ENCODE measurements around the gene SH3PXD2A.
A peak's percentile ranks its signal among the peaks of the same experiment; 100 is the strongest.
"Not testable (repeated sequence)": the region's sequence is repeated elsewhere in the genome, so short reads cannot be mapped to it uniquely, and the experiment has no call there.

SH3PXD2A gene

DNA sequence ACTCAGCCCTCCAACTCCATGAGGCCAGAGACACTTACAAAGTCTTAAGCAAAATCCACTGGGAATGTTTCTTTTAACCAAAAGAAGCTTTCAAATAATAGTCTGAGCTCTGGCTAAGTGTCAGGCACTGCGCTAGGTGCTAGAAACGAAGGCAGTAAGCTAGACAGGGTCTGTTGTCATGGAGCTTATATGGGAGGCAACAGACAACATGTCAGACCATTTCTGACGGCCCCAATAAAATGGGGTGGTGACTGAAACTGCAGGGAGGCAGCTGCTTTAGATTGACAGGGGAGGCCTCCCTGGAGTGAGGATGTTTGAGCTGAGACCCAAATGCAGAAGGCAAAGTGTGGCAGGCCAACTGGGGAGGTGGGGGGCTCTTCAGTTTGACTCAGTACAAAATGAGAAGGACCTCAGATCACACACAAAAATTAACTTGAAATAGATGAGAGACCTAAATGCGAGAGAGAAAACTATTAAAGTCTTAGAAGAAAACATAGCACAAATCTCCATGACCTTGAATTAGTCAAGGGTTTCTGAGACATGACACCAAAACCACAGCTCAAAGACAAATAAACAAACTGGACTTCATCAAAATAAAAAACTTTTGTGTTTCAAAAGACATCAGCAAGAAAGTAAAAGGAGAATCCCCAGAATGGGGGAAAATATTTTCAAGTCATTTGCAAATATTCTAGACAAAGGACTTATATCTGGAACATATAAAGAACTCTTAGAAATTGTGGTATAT is 40.6 kb downstream of the SH3PXD2A start:
- in situ Hi-C loops (cut with MboI; ENCODE audit: low sequenced_read_pairs), result no loop called here
- no peak for DNase-seq (ENCODE audit: low spot score in 2 of 2)
- no peaks in the 10 kb centered on the region for H3K36me3 ChIP-seq (replicated peaks)
- no peaks in the 10 kb centered on the region for H3K4me1 ChIP-seq
- no peaks in the 10 kb centered on the region for H3K9me3 ChIP-seq
- no peak overlapping the region for H3K4me3 ChIP-seq
- peaks cover 3% of the 10 kb centered on the region for H3K27me3 ChIP-seq (ENCODE audit: low read depth)

DNA sequence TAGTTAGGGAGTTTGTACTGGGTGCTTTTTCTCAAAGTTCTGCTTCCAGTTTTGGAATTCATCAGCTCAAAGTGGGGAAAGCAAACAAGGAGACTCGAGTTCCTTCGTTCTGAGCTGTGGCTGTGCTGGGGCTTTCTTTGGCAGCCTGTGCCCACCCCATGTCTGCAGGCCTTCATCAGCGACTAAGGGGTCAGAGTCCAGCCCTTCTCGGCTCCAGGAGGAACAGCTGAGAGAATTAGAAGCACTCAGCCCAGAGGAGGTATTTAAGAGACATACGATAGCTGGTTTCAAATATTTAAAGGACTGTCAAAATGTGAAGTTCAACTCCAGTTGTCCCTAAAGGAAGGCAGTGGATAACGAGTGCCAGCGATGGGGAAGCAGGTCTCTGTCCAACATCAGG is 41.3 kb downstream of the SH3PXD2A start:
- in situ Hi-C loops (cut with MboI; ENCODE audit: low sequenced_read_pairs), result no loop called here
- Histone ChIP-seq H3K4me1 (no peaks in the 10 kb centered on the region), H3K27me3 (ENCODE audit: low read depth) (no peaks in the 10 kb centered on the region), H3K36me3 (replicated peaks) (no peaks in the 10 kb centered on the region), H3K4me3 (no peak overlapping the region), H3K9me3 (no peaks in the 10 kb centered on the region)
- no peak for DNase-seq (ENCODE audit: low spot score in 2 of 2)

DNA sequence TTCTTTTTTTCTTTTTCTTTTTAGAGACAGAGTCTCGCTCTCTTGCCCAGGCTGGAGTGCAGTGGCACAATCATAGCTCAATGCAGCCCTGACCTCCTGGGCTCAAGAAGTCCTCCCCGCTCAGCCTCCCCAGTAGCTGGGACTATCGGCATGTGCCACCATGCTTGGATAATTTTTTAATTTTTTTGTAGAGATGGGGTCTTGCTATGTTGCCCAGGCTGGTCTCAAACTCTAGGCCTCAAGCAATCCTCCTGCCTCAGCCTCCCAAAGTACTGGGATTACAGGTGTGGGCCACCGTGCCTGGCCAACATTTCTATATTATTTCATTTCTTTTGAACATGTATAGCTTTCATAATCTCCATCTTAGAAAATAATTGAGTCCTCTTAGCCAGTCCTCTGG is 42.1 kb downstream of the SH3PXD2A start:
- DNase-seq (ENCODE audit: low spot score in 2 of 2); H3K9me3 ChIP-seq; H3K4me1 ChIP-seq; H3K4me3 ChIP-seq; in situ Hi-C loops (cut with MboI; ENCODE audit: low sequenced_read_pairs); H3K27me3 ChIP-seq (ENCODE audit: low read depth); H3K36me3 ChIP-seq (replicated peaks): not testable (repeated sequence)

DNA sequence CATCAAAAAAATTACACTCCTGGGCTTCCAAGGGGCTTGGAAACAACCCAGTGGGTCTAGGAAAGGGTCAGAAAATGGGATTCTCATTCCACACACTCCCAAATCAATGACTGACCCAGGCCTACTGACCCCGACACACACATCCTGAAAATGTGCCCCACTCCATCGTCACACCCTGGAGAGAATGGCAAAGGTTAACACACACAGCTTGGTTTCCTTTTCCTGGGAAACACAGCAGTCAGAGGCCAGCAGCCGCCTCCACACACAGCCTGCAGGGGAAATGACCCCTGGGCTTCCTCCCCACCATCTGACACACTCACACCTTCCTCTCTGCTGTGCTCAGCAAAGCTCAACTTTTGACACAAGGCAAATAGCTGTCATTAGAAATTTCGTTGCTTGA is 42.9 kb downstream of the SH3PXD2A start:
- Histone ChIP-seq H3K27me3 (ENCODE audit: low read depth) (no peaks in the 10 kb centered on the region), H3K4me1 (no peaks in the 10 kb centered on the region), H3K9me3 (no peaks in the 10 kb centered on the region), H3K36me3 (replicated peaks) (no peaks in the 10 kb centered on the region), H3K4me3 (no peak overlapping the region)
- in situ Hi-C loops (cut with MboI; ENCODE audit: low sequenced_read_pairs), result no loop called here
- DNase-seq (ENCODE audit: low spot score in 2 of 2), result no peak

DNA sequence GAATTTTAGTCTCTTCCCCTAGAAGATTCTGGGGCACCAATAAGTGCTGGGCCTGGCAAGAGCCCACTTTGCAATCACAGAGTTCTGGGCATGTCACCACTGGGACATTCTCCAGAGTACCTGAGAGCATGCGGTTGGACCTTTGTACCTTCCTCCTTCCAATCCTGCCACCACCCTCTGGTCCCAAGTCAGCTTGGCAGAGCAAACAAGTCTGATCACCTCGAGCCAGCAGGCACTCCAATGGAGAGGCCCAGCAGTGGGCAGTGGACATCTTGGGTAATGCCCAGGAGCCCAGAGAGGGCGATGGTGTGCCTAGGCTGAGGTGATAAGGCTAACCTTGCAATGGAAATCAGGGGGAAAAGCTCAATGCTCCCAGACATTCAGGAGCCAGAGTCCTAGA is 43.4 kb downstream of the SH3PXD2A start:
- no peaks in the 10 kb centered on the region for H3K9me3 ChIP-seq
- no peaks in the 10 kb centered on the region for H3K36me3 ChIP-seq (replicated peaks)
- DNase-seq (ENCODE audit: low spot score in 2 of 2), result no peak
- H3K27me3 ChIP-seq (ENCODE audit: low read depth), result no peaks in the 10 kb centered on the region
- in situ Hi-C loops (cut with MboI; ENCODE audit: low sequenced_read_pairs), result no loop called here
- H3K4me3 ChIP-seq, result no peak overlapping the region
- no peaks in the 10 kb centered on the region for H3K4me1 ChIP-seq

DNA sequence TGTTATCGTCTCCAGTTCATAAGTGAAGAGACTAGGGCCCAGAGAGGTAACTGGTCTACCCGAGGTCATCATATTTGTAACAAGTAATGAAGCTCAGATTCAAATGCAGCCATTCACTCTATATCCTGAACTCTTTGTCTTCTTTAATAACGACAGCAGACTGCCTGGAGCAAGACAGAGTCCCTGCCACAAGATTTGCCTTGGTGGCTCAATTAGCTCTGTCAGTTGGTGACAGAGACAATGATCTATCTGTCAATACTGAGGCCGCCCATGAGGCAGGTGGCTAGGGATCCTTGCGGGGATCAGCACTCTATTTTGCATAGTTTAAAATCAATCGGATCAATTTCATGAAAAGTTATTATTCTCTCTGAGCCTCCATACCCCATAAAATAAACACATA is 43.9 kb downstream of the SH3PXD2A start:
- H3K4me3 ChIP-seq, result no peak overlapping the region
- no peaks in the 10 kb centered on the region for H3K36me3 ChIP-seq (replicated peaks)
- in situ Hi-C loops (cut with MboI; ENCODE audit: low sequenced_read_pairs), result no loop called here
- no peaks in the 10 kb centered on the region for H3K4me1 ChIP-seq
- H3K9me3 ChIP-seq, result no peaks in the 10 kb centered on the region
- DNase-seq (ENCODE audit: low spot score in 2 of 2), result no peak
- no peaks in the 10 kb centered on the region for H3K27me3 ChIP-seq (ENCODE audit: low read depth)

DNA sequence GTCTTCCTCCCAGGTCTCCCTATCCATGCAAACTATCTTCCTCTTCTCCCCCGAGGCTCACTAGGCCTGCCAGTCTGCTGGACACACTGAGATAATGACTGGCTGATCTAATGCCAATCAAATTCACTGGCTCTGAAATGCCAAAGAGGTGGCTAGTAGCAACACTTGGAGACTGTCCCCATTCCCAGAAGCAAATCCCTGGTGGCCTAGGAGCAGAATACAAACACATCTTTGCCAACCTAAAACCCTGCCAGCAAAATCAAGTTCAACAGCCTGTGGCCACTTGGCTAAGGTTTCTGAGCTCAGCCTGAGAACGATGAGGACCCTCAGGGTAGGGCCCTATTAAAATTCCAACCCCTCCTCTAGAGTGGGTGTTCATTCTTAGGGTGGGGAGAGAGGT is 46.6 kb downstream of the SH3PXD2A start:
- no peaks in the 10 kb centered on the region for H3K27me3 ChIP-seq (ENCODE audit: low read depth)
- DNase-seq (ENCODE audit: low spot score in 2 of 2), result no peak
- no peak overlapping the region for H3K4me3 ChIP-seq
- in situ Hi-C loops (cut with MboI; ENCODE audit: low sequenced_read_pairs), result no loop called here
- H3K9me3 ChIP-seq, result no peaks in the 10 kb centered on the region
- no peaks in the 10 kb centered on the region; the same call in 1 of the 2 replicates for H3K4me1 ChIP-seq
- H3K36me3 ChIP-seq (replicated peaks), result no peaks in the 10 kb centered on the region

DNA sequence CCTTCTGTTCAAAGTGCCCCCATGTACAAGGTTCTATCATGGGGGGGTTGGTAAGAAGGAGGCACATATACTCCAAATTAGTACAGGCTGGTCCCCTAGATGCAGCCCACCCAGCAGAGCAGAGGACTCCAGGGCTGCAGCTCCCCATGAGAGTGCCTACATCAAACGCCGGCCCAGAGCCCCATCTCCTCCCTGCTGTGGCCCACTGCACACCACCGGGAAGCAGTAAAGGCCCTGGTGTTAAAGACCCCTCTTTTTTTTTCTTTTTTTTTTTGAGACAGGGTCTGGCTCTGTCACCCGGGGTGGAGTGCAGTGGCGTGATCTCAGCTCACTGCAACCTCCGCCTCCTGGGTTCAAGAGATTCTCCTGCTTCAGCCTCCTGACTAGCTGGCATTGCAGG is 47.4 kb downstream of the SH3PXD2A start:
- in situ Hi-C loops (cut with MboI; ENCODE audit: low sequenced_read_pairs), result no loop called here
- no peaks in the 10 kb centered on the region for H3K27me3 ChIP-seq (ENCODE audit: low read depth)
- DNase-seq (ENCODE audit: low spot score in 2 of 2), result no peak
- no peaks in the 10 kb centered on the region; the same call in 1 of the 2 replicates for H3K4me1 ChIP-seq
- H3K36me3 ChIP-seq (replicated peaks), result no peaks in the 10 kb centered on the region
- H3K9me3 ChIP-seq, result no peaks in the 10 kb centered on the region
- no peak overlapping the region for H3K4me3 ChIP-seq

DNA sequence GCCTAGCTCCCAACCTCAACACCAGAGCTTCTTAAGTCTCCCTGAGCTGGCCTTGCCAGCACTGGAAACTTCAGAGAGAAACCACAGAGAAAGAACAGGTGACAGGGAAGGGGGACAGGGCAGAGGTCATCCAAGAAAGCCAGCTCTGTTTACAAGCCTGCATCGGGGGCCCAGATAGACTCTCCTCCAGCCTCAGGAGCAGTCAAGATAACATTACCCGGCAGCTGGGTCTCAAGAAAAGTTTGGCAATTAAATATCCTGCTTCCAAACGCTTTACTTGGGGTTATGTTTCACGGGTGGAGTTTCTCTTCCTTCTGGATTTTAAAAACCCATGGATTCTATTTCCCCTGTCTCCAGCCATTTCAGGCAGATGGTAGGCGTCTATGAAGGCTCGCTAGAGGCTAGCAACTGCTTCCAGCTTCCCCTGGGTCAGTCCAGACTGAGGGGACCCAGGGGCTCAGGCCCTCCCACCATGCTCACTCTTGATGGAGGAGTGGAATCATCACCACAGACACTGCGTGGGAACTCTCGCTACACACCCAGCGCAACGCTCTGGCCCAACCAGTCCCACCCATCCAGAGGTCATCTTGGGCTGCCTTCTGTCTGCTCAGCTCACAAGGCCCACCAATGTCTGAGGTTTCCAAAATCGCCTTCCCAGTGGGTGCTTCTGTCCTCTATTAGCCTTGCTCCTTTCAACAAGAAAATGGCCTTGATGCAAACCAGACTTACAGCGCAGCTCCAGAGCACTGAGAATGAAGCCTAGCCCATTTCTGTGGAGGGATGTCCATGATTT is 48.8 kb downstream of the SH3PXD2A start:
- H3K4me1 ChIP-seq, result no peaks in the 10 kb centered on the region; the same call in 1 of the 2 replicates
- no peaks in the 10 kb centered on the region for H3K36me3 ChIP-seq (replicated peaks)
- no peak for DNase-seq (ENCODE audit: low spot score in 2 of 2)
- in situ Hi-C loops (cut with MboI; ENCODE audit: low sequenced_read_pairs), result no loop called here
- H3K4me3 ChIP-seq, result no peak overlapping the region
- no peaks in the 10 kb centered on the region for H3K27me3 ChIP-seq (ENCODE audit: low read depth)
- no peaks in the 10 kb centered on the region for H3K9me3 ChIP-seq

DNA sequence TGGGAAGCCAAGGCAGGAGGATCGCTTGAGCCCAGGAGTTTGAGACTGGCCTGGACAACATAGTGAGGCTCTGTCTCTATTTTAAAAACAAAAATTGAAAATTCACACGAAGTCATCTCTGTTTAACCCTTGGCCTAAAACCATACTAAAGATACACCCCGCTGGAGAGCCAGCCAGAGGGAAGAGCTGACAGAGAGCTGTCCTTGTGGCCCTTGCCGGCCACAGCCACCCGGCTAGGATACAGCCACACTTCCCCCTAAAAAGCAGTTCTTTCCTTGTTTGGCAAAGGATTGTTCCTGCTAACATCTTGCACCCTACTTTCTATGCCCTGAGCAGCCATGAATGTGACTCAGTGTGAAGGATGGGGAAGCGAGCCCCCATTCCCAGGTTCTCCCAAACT is 49.6 kb downstream of the SH3PXD2A start:
- Histone ChIP-seq H3K27me3 (ENCODE audit: low read depth) (no peaks in the 10 kb centered on the region), H3K4me1 (no peaks in the 10 kb centered on the region; the same call in 1 of the 2 replicates), H3K9me3 (no peaks in the 10 kb centered on the region), H3K4me3 (no peak overlapping the region), H3K36me3 (replicated peaks) (no peaks in the 10 kb centered on the region)
- in situ Hi-C loops (cut with MboI; ENCODE audit: low sequenced_read_pairs), result no loop called here
- no peak for DNase-seq (ENCODE audit: low spot score in 2 of 2)

DNA sequence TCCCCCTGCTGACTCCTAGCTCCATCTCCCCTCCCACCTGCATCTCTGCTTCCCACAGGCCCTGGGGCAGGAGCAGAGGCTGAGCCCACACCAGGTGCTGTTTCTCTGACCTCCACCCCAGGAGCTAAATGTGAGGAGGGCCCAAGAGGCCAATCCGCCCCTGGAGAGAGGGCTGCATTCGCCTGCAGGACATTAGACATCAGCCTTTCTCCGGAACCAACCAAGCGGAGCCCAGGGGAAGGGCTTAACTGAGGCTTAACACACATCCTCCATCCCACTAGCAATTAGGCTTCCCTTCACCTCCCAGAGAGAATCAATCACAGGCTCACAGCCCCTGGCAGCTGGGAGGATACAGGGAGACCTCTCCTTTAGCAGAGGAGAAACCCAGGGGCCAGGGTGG is 50.5 kb downstream of the SH3PXD2A start:
- peak in 1 of 2 experiments; percentile 39 for DNase-seq (ENCODE audit: low spot score in 2 of 2)
- Histone ChIP-seq H3K36me3 (replicated peaks) (no peaks in the 10 kb centered on the region), H3K4me1 (no peaks in the 10 kb centered on the region; the same call in 1 of the 2 replicates), H3K27me3 (ENCODE audit: low read depth) (no peaks in the 10 kb centered on the region), H3K9me3 (no peaks in the 10 kb centered on the region), H3K4me3 (no peak overlapping the region)
- in situ Hi-C loops (cut with MboI; ENCODE audit: low sequenced_read_pairs), result no loop called here

DNA sequence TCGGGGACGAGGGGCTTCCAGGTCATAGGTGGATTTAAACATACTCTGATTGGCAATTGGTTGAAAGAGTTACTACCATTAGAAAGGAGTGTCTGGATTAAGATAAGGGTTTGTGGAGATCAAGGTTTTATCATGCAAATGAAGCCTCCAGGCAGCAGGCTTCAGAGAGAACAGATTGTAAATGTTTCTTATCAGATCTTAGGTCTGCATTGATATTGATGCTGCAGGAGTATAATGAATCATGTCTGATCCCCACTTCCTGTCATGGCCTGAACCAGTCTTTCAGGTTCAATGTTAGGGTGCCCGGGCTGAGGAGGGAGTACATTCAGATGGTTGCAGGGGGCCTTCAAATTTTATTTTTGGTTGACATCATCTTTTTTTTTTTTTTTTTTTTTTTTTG is 51.4 kb downstream of the SH3PXD2A start:
- H3K4me1 ChIP-seq, result no peaks in the 10 kb centered on the region; the same call in 1 of the 2 replicates
- no peaks in the 10 kb centered on the region for H3K9me3 ChIP-seq
- peak; percentile 28 to 76 for DNase-seq (ENCODE audit: low spot score in 2 of 2)
- in situ Hi-C loops (cut with MboI; ENCODE audit: low sequenced_read_pairs), result no loop called here
- H3K4me3 ChIP-seq, result no peak overlapping the region
- H3K36me3 ChIP-seq (replicated peaks), result no peaks in the 10 kb centered on the region
- no peaks in the 10 kb centered on the region for H3K27me3 ChIP-seq (ENCODE audit: low read depth)

DNA sequence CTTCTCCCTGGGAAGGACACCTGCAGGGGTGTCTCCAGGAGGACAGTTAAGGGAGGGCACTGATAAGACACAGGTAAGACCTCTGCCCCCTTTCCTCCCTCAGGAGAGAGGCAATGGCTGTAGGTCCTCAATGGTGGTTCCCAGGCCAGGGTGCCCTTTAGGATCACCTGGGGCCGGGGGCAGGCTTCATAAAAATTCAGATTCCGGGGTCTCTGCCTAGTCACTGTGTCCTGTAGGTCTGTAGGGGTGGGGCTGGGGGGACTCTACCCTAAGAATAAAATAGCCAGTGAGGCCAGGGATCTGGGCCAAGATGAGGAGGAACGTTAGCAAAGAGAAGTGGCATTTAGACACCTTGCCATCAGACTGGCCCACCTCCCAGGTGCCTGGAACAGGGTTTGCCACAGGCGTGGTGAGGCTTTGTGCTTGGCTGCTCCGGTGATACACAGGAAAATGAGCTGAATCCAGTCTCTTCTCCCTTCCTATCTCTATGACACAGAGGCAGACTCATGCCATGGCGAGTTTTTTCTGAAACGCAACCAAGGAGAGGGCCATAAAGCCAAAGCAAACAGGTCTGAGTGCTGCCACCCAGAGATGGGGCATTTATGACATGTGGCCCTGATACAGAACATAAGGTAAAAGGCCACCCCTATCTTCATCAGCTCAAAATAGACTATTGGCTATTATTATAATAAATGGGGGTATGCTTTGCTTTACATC is 52.6 kb downstream of the SH3PXD2A start:
- Histone ChIP-seq H3K4me1 (no peaks in the 10 kb centered on the region; the same call in 1 of the 2 replicates), H3K27me3 (ENCODE audit: low read depth) (no peaks in the 10 kb centered on the region), H3K4me3 (no peak overlapping the region), H3K36me3 (replicated peaks) (no peaks in the 10 kb centered on the region), H3K9me3 (no peaks in the 10 kb centered on the region)
- in situ Hi-C loops (cut with MboI; ENCODE audit: low sequenced_read_pairs), result no loop called here
- DNase-seq (ENCODE audit: low spot score in 2 of 2), result no peak

DNA sequence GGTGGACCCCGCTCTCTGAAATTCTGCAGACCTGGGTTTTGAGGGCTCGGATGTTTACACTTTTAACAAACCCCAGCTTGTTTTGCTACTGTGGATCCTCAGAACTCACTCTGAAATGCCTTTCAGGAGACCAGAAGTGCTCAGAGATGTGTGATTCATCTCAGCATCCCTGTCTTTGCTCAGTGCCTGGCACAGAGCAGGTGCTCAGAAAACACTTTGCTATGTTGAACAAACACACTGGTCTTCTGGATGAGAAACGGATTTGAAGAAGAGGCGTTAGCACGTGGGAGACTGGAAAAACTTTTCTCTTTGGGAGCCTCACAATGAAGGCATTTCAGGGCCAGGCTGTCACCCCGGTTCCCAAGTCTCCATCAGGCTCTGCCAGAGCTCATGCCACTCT is 53.3 kb downstream of the SH3PXD2A start:
- H3K4me3 ChIP-seq, result no peak overlapping the region
- no peak for DNase-seq (ENCODE audit: low spot score in 2 of 2)
- no peaks in the 10 kb centered on the region for H3K36me3 ChIP-seq (replicated peaks)
- no peaks in the 10 kb centered on the region for H3K9me3 ChIP-seq
- H3K27me3 ChIP-seq (ENCODE audit: low read depth), result no peaks in the 10 kb centered on the region
- no peaks in the 10 kb centered on the region; the same call in 1 of the 2 replicates for H3K4me1 ChIP-seq
- in situ Hi-C loops (cut with MboI; ENCODE audit: low sequenced_read_pairs), result no loop called here

Measured in HAP-1 (cell line).